GM18519 (cell line): ENCODE data around the gene CDKAL1.
"Not testable (repeated sequence)": the region's sequence is repeated elsewhere in the genome, so short reads cannot be mapped to it uniquely, and the experiment has no call there.

Experiments
- ATAC-seq: cut with Tn5 transposase; IDR thresholded peaks from one replicate; pipeline ENCODE4 v1.9.1; 2021; ENCODE audit warnings: mild to moderate bottlenecking, moderate library complexity; ENCODE audit not compliant: unreplicated experiment, low FRiP score

Gene CDKAL1

DNA sequence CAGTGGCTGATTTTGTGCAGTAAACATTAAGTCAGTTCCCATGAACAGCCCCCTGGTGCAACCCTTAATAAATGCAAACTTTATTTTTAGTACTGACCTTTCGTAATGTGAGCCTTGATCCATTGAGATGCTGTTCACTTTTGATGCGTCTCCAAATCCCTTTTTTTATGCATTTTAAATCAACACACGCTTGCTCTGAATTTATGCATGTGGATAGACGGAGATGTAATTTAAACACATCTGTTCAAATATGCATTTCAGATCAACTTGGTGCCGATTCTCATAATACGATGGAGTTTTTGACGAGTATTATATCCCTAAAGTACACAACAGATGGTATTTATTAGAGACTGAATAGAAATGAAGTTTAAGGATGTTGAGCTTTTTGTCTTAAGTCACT is 505.7 kb downstream of the CDKAL1 start:
- ATAC-seq = no peak

DNA sequence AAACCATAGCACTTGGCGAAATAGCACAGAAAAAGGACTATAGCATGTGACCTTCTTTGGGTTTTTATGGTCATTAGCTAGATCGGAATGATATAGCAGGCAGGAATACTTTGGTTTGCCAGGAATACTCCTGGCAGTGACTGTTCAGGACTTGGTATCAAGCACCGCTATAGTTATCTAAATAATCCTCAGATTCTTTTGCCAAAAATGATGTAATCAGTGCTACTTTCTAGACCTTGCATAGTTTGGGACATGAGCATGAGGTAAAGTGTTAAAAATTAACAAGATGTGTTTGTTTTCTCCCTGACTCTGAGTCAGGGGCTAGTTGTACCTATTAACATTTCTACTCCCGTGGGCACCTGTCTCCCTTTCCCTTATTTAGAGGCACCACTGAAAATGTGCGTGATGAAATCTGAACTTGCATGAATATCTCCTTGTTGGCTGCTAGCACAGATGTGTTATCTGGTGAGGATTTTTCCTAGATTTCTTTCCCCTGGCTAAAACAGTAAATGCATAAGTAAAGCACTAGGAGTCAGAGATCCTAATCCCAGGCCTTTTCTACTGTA is 511.0 kb downstream of the CDKAL1 start:
- ATAC-seq = no peak

DNA sequence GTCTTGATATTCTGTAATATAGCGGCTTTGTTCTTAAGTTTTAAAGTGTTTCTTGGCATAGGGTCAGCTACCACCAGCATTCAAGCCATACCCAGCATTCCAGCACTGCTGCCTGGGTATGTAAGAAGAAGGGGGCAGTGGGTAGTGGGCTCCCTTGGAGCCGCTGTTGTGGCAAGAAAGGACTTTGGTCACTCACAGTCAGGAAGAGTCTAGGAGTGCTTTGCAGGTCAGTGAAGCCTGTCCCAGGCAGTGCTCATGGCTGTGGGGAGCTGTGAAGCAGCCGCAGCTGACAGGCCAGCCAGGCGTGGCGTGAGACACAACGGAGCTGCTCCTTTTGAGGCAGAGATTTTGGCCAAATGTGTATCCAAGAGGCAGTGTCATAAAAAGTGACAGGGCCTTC is 512.0 kb downstream of the CDKAL1 start:
- ATAC-seq = no peak

DNA sequence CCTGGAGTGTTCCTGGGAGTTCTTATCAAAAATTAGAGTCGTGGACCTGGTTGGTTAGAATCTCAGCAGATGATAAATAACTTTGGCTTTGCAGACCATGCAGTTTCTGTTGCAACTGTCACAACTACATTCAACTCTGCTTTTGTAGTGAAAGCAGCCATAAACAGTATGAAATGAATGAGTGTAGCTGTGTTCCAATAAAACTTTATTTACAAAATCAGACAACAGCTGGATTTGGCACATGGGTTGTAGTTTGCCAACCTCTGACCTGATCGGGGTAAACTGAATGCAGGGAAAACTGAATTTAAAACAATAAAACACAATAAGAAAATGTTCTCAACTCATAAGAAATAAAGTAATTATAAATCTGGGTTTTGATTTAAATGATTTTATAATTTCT is 513.8 kb downstream of the CDKAL1 start:
- no peak for ATAC-seq

DNA sequence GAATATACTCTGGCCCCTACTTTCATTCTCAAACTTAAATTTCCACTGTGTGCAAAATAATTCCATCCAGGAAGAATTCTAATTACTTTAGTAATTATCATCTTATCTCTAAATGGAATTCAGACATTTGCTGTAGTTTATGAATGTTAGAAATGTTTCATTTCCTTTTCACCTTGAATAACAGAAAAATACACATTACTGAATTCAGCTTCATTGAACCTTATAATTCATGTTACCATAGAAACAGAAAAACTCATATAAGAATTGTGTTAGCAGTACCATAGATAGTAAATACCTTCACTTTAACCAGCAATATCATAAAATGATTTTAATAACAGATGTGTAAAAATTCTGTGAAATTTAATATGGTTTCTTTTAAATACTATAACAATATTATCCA is 514.9 kb downstream of the CDKAL1 start:
- ATAC-seq = no peak

DNA sequence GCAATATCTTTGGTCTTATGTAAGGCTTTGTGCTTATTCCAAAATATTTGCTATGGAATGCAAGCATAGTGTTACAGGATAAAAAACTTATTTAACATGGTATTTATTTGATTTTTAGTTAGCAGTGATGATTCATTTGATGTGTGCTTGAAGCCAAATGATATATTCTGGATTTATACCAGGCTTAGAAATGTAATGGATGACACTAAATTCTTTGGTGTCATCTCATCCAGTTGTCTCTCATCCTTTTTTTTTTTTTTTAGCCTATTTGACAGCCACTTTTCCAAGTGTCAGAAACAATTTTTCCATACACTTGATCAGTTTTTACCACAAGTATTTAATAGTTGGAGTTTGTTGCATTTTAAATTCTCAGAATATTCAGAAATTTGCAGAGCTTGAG is 515.3 kb downstream of the CDKAL1 start:
- no peak for ATAC-seq

DNA sequence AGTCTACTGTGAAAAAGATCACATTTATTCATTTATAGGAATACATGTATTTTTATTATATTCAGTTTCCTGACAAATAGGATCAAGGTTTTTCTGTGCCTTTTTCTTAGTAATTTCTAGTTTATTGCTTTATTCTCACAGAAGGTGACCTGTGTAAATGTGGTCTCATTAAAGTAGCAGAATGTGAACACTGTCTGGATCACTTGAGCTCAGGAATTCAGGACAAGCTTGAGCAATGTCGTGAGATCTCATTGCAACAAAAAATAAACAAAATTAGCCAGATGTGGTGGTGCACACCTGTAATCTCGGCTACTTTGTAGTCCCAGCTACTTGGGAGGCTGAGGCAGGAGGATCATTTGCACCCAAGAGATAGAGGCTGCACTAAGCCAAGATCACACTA is 516.7 kb downstream of the CDKAL1 start:
- ATAC-seq = no peak

DNA sequence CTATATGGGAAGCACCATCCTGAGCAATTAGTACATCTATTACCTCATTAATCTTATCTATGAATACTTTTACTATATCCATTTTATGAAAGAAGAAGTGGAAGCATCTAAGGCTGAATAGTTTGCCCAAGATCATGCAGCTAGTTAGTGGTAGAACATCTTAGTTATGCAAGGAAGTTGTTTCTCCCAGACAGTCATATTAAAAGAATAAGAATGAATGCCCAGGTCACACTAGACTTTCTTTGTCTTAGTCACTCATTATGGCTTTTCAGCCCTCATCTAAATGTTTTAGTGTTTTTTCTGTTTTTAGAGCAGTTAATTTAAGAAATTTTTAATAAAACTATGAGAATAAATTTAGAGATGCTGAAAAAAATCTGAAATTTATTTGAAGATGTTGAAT is 517.5 kb downstream of the CDKAL1 start:
- no peak for ATAC-seq

DNA sequence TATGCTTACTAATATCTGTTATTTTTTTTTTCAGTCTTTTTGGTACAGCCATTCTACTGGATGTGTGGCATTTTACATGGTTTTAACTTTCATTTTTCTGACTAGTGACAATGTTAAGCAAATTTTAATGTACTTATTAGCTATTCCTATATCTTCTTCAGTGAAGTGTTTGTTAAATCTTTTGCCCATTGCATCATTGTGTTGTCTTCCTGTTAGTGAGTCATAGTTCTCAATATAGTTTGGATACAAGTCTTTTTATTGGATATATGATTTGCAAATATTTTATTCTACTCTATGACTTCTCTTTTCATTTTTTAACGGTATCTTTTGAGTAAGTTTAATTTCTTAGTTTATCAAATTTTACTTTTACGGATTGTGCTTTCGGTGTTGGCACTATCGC is 519.4 kb downstream of the CDKAL1 start:
- no peak for ATAC-seq

DNA sequence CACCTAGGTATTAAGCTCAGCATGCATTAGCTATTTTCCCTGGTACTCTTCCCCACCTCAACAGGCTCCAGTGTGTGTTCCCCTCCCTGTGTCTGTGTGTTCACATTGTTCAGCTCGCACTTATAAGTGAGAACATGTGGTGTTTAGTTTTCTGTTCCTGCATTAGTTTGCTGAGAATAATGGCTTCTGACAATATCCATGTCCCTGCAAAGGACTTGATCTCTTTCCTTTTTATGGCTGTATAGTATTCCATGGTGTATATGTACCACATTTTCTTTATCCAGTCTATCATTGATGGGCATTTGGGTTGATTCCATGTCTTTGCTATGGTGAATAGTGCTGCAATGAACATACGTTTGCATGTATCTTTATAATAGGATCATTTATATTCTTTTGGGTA is 521.2 kb downstream of the CDKAL1 start:
- ATAC-seq = not testable (repeated sequence)

DNA sequence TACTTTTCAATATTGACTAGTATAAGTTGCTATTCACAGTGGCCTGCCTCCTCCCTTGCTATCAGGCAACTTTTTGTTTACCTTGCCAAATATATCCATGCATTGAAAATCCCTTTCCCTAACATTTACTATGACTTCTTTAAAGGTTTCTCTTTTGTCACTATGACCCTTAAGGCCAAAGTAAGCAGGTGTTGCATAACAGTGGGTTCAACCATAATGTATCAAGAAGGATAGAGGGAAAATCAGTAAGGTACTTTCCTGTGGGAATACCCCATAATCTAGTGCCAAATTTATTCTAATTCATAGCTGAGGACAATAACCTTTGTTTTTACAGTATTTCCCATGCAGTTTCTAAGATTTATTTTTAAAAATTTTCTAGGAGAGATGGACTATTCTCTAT is 527.6 kb downstream of the CDKAL1 start:
- no peak for ATAC-seq

DNA sequence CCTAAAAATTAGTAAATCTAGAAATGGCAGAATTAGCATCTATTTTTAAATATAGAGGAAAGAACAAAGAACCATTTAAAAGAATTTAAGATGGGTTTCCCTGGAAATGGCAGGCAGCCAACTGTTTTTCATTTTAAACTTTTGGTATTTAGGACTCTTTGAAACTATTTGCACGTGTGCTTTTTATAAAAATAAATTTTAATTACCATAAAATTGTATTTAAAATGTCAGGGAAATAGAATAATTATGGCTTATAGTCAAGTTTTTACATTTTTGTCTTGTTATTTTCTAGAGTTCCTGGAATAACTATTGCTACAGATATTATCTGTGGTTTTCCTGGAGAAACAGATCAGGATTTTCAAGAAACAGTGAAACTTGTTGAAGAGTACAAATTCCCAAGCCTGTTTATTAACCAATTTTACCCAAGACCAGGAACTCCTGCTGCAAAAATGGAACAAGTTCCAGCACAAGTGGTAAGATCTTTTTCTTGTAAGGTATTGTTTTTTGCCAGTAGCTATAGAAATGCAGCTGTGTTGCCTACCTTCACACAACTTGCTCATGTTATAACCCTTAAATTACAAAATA is 530.6 kb downstream of the CDKAL1 start:
- no peak for ATAC-seq

DNA sequence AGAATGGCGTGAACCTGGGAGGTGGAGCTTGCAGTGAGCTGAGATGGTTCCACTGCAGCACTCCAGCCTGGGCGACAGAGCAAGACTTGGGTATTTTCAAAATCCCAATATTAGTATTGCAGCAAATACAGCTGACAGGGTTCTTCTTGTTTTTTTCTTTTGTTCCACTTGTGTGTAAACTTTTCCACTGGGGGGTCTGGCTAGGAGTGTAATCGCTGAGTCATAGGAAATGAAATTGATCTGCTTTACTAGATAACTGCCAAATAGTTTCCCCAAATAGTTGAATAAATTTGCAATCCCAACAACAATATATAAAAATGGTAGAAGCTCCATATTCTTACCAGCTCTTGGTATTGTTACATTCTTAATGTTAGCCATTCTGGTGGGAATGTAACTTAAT is 533.3 kb downstream of the CDKAL1 start:
- no peak for ATAC-seq

DNA sequence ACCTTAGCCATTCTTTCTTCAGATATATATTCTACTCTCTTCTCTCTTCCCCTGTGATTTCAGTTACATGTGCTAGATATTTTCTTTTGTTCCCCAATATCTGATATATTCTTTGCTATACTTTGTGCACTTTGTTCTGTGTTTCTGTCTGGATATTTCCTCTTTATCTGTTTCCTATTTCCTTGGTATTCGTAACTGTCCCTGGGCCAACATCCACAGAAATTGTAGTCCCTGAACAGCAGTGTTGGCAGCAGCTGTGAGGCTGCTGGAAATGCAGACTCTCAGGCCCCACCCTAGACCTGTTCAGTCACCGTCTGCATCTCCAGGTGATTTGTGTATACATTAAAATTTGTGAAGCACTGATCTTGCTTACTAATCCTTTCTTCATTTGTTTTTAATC is 536.4 kb downstream of the CDKAL1 start:
- ATAC-seq = no peak

DNA sequence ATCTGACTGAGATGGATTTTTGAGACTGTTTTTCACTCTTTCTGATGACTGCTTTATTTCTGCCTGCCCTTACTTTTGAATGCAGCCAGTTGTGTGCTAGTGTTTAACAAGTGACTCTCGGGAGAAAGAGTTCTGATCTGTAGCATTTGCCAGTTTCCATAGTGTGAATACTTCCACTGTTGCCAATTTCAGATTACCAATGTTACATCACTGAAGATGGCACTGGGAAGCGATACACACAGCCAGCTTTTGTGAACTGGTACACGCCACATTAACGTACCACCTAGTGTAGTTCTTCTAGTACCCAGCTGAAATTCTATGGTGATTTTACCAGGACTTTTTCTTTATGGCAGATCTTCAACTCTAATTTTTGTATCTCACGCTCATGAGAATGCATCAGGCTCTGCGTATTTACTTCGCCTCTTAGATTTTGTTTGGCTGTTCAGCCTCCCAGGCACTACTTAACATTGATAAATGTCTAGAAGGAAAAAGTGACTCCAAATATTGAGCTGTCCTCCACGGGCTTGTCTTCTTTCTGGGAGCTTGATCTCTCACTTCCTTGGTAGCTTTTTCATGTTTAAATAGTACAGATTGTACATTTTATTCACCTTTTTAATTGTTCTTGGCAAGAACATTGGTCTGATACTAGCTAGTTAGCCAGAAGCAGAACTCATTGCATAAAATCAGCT is 537.7 kb downstream of the CDKAL1 start:
- no peak for ATAC-seq

DNA sequence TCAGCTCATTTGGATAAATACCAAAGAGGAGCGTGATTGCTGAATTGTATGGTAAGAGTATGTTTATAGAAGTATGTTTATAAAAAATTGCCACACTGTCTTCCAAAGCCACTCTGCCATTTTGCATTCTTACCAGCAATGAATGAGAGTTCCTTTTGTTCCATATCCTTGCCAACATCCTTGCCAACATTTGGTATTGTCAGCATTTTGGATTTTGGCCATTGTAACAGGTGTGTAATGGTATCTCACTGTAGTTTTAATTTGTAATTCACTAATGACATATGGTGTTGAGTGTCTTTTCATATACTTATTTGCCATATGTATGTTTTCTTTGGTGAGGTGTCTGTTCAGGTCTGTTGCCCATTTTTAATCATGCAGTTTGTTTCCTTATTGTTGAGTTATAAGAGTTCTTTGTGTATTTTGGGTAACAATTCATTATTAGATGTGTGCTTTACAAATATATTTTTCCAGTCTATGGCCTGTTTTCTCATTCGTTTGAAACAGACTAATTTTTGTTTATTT is 539.1 kb downstream of the CDKAL1 start:
- no peak for ATAC-seq

DNA sequence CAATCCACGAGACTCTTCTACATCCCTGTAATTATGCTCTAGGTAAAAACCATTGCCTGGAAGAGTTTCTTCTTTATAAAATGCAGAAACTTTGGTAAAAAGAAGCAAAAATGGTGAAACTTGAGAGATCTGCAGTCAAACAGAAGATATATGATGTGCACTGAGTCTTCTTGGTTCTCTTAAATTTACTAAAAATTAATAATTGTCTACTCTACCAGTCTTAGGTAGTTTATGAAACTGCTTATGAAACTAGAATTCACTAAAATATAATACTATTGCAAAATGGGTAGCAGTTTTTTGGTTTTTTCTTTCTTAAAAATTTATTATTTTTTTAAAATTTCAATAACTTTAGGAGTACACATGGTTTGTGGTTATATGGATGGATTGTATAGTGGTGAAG is 540.2 kb downstream of the CDKAL1 start:
- ATAC-seq = no peak

DNA sequence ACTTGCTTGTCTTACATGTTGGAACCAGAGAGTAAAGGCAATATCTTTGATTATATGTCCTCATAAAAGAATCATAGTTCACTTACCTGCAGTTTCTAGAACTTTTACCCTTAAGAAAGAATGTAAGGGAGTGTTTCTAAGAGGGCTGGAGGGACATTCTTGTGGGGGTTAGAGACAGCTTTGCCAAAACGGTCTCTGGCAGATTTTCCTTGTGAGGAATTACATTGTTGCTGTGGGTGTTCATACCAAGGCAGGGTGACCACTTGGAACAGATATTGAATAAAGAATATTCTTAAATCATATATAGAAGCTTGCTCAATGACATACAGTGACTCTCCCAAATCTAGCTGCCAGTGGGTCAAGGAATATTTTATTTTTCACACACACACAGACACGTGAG is 541.7 kb downstream of the CDKAL1 start:
- no peak for ATAC-seq

DNA sequence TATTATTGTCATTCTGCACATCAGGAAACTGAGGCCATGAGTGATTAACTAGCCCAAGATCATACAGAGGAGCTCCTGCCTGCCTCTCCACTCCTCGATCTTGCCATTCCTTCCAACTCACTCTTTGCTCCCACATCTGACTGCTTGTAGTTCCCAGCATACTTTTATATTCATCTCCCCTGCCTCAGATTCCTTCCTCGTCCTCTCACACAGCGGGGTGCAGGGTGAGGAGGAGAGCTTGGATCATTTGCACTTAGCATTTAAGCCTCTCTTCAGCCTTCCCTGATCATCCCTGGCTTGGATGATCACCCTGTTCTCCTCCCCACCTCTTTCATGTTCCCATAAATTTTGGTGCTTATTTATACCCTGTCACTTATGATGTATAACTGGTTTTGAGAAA is 544.2 kb downstream of the CDKAL1 start:
- no peak for ATAC-seq

DNA sequence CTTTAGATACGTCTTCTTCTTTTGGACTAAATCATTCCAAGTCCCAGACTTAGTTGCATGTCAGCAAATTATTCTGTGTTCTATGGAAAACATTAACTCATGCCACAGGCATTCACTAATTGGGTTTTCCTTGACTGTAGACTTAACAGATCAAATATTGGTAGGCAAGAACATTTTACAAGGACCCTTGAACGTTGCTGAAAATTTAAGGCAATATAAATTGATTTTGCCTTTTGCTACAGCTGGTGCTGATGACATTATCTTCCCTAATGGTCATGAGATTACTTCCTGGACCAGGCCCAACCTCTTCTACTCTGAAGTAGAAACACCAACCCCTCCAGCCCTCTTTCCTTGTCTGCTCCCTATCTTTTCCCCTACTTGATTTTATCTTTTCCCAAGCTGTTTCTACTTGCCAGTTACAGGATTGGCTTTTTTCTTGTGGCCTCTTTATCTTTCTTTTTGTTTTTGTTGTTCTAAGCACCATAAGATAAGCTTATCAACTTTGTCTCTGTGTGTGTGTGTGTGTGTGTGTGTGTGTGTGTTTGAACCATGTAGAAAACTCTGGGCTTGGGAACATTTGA is 545.3 kb downstream of the CDKAL1 start:
- no peak for ATAC-seq

DNA sequence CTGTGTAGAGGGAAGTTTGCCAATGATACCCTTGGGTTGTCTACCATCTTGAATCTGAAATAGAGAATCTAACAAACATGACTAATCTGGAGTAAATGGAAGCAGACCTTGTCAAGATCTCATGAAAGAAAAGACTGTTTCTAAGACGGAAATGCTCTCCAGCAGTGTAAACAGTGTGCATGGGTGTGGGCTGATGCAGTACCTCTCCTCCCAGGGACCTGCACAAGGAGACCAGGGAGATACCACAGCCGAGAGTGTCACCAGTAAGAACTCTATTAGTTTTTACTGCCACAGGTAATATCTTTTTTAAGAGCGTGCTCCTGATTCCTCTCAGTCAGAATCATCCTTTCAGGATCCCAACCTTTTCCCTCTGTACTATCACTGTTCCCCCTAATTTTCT is 546.0 kb downstream of the CDKAL1 start:
- no peak for ATAC-seq

DNA sequence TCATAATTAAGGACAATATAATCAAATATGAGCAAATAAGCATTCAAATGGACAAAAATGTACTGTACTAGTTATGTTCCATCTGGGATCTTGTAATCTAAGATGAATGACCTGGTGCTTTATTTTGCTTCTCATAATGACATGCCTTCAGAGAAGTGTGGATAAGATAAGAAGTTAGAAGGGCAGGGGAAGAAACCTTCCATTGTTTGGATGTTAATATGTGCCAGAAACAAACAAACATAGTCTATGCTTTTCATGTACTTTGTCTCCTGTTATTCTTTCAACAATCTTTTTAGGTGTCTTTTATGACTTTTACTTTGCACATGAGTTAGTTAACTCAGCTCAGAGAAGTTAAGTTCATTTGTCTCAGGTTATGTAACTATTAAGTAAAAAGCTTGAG is 547.8 kb downstream of the CDKAL1 start:
- no peak for ATAC-seq
